HCEC 1CT (cell line): ENCODE measurements around the gene ATXN1L.
"Not testable (repeated sequence)": the region's sequence is repeated elsewhere in the genome, so short reads cannot be mapped to it uniquely, and the experiment has no call there.

Experiments
- DNase-seq: peaks from one replicate; pipeline ENCODE4 v3.0.0-alpha.2; 2017

ATXN1L gene

GRCh38 chr16:71894921-71895678 is 49.3 kb downstream of the ATXN1L start, which contains the start of gene IST1:
TSS of gene IST1 (plus strand) at chr16:71895531. CDS start at chr16:71915641, 20,110 bp downstream.
- DNase-seq, result peak; percentile 99

- peak; percentile 32 for DNase-seq
Observed at GRCh38 chr16:71895679-71896365, 50.0 kb downstream of the ATXN1L start.

DNA sequence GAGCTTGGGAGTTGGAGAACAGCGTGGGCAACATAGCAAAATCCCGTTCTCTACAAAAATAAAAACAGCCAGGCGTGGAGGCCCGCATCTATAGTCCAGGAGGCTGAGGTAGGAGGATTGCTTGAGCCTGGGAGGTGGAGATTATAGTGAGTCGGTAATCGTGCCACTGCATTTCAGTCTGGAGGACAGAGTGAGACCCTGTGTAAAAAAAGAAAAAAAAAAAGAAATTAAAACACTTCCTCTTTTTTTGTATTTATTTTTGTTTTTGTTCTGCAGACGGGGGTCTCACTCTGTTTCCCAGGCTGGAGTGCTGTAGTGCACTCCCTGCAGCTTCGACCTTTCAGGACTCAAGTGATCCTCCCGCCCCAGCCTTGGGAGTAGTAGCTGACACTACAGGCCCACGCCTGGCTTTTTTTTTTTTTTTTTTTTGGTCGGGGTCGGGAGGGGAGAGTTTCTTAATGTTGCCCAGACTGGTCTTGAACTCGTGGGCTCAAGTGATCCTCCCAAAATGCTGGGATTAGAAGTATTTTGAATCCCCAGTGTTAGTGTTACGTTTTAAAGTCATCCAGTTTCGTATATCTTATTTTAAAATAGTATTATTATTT is 51.1 kb downstream of the ATXN1L start:
- DNase-seq, result no peak

DNA sequence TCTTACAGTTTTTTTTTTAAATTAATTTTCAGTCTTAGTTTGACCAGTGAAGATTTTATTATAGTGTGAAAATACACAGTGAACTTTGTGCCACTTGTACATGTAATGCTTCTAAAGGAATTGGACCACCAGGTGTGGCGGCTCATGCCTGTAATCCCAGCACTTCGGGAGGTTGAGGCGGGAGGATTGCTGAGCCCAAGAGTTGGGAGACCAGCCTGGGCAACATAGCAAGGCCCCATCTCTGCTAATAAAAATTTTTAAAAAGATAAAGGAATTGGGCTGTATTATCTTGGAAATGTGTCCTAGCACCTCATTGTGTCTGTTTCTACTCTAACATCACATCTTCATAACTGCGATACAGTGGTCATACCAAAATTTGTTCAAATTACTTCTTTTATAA is 53.4 kb downstream of the ATXN1L start:
- DNase-seq, result no peak

DNA sequence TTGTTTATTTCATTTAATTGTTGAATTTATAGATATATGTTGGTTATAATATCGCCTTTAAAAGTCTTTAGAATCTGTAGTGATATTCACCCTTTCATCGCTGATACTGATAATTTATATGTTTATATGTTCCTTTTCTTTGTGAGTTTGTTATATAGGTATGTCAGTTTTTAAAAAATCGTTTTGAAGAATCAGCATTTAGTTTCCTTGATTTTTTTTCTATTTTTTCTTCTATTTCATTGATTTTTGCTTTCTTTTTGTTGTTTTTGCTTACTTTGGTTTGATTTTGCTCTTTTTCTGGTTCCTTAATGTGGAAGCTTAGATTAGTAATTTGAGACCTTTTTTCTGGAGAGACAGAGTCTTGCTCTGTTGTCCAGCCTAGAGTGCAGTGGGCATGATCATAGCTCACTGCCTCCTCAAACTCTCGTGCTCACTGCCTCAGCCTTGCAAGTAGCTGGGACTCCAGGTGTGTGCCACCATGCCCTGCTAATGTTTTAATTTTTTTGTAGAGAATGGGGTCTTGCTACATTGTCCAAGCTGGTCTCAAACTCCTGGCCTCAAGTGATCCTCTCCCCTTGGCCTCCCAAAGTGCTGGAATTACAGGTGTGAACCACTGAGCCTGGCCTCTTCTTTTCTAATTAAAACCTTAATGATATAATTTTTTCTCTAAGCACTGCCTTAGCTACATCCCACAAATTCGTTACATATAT is 57.0 kb downstream of the ATXN1L start:
- no peak for DNase-seq

DNA sequence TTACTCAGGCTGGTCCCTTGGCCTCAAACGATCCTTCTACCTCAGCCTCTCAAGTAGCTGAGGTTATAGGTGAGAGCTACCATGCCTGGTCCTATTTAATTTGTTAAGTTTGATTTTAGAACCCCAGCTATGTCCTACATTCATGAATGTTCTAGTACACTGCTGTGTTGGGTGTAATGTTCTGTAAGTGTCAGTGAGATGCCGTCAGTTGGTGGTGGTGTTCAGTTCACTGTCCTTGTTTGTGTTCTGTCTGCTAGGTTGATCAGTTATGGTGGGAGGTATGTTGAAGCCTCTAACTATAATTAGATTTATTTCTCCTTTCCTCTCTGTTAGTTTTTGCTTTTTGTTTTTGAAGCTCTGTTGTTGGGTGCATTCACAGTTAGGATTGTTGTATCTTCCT is 57.8 kb downstream of the ATXN1L start:
- no peak for DNase-seq

GRCh38 chr16:71904239-71904638 is 58.5 kb downstream of the ATXN1L start:
- no peak for DNase-seq

DNA sequence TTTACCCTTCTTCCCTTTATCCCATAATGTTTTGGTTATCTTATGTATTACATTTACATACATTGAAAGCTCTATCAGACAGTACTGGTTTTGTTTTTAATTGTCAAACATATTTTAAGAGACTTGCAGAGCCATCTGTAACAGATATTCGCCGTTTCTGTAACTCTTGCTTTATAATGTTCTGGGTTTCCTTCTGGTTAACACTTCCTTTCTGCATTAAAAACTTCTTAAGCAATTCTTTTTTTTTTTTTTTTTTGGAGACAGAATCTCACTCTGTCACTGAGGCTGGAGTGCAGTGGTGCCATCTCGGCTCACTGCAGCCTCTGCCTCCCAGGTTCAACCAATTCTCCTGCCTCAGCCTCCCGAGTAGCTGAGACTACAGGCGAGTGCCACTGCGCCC is 60.0 kb downstream of the ATXN1L start:
- not testable (repeated sequence) for DNase-seq
